AG04450 (cell line): Measurements from ENCODE around the gene PPP1R12C. TPM values are rescaled to one million over a fixed set of nuclear protein-coding genes. Genes with fewer than 3 reads are reported as not detected.

Source experiments
- CTCF ChIA-PET: fragments of 300-600, 350-600 bp; formaldehyde crosslinking; extraction: SDS; loops from one replicate; lab custom pipeline; 2022; ENCODE audit warnings: antibody characterized with exemption, inconsistent platforms; lab: Charles Lee
- POLR2A ChIA-PET: fragments of 350-600 bp; formaldehyde crosslinking; extraction: SDS; loops from one replicate; lab custom pipeline; 2021; ENCODE audit warnings: antibody characterized with exemption, inconsistent platforms; lab: Yijun Ruan, JAX
- DNase-seq: peaks from one replicate; pipeline ENCODE4 v3.0.0-alpha.2; 2011; ENCODE audit warnings: low read depth, low spot score
- H3K27ac ChIP-seq: one replicate; pipeline ENCODE4 v1.5.1; 2012; ENCODE audit warnings: low read depth, low read length, control low read depth
- H3K27me3 ChIP-seq: one replicate; pipeline ENCODE4 v1.6.0; 2012; ENCODE audit warnings: low read length; ENCODE audit not compliant: control insufficient read depth, insufficient read depth
- H3K4me3 ChIP-seq: 2 replicates; pipeline ENCODE4 v1.5.1; 2011; ENCODE audit warnings: mild to moderate bottlenecking, low read depth, low read length, control low read depth
- H3K9me3 ChIP-seq: 2 replicates; pipeline ENCODE4 v1.5.1; 2012; ENCODE audit warnings: low read length; ENCODE audit not compliant: control insufficient read depth, insufficient read depth
- polyA plus RNA-seq: library from polyadenylated mRNA; depleted of rRNA; stranded (reverse); fragments of >200 nt; gene quantifications from 2 replicates; pipeline ENCODE4 v1.2.3, GENCODE V29; 2011
- TF ChIP-seq, protein P1 (sequence below): IDR thresholded peaks from 2 replicates; pipeline ENCODE4 v1.5.1; 2011; ENCODE audit warnings: low read depth, low read length, control low read depth, inconsistent platforms

Gene PPP1R12C
- polyA plus RNA-seq, 1 experiment = 24.2 TPM

DNA sequence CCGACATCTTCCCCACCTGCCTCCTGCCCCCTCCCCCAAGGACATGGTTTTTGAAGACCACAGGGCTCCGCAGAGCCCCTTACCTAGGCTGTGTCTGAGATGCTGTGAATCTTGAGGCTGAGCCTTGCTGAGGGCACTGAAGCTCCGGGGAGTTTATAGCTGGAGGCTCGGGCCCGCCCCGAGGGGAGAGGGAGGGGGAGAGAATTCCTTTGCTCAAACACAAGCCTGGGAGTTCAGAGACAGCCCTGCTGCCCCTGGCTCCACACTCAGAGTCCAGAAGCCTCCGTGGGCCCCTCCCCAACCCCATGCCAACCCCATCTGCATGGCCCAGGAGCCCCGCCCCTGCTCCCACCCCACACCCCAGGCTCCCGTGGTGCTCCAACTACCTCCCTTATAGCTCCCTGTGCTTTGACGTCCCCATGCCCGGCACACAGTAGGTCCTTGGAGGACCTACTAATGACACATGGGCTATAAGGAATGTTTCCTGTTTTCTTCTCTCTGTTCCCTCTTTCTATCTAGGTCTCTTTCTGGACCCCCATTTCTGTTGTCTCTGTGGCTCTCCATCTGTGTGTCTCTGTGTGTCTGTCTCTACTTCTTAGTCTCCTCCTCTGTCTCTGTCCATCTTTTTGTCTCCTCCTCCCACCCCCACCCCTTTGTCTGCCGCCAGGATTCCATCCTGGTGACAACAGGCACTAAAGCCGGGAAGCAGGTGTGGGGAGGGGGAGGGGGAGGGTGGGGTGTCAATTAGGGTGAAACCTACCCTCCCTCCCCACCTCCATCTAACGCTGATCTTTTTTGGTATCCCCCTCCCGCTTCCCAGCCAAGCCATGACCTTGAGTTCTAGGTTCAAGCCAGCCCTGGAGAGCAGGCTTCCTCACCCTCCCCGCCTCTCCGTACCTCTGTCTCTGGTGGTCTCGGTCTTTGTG, 31.9 kb upstream of the PPP1R12C start, which contains the start of gene TNNT1:
TNNT1 (minus strand) TSS at position 129 of the 926 bp plus-strand sequence. CDS start 2,049 bp downstream, outside the sequence.
- Histone ChIP-seq H3K27ac (no peak within 1 kb of the TSS), H3K9me3 (peaks cover 3% of the 10 kb centered on the region; the same call in 1 of the 2 replicates), H3K4me3 (no peak within 1 kb of the TSS), H3K27me3 (peaks cover 36% of the 10 kb centered on the region)
- no peak for DNase-seq
- POLR2A ChIA-PET = interaction anchor here (0.5 to 0.6 kb wide), 2 partner anchors 110 to 532 kb away, joined by 3 read pairs; partner anchors contain the start of gene PPP6R1
- TF ChIP-seq, protein P1, sequence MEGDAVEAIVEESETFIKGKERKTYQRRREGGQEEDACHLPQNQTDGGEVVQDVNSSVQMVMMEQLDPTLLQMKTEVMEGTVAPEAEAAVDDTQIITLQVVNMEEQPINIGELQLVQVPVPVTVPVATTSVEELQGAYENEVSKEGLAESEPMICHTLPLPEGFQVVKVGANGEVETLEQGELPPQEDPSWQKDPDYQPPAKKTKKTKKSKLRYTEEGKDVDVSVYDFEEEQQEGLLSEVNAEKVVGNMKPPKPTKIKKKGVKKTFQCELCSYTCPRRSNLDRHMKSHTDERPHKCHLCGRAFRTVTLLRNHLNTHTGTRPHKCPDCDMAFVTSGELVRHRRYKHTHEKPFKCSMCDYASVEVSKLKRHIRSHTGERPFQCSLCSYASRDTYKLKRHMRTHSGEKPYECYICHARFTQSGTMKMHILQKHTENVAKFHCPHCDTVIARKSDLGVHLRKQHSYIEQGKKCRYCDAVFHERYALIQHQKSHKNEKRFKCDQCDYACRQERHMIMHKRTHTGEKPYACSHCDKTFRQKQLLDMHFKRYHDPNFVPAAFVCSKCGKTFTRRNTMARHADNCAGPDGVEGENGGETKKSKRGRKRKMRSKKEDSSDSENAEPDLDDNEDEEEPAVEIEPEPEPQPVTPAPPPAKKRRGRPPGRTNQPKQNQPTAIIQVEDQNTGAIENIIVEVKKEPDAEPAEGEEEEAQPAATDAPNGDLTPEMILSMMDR = no peak
- CTCF ChIA-PET = interaction anchor here (0.6 kb wide), 2 partner anchors 20 to 96 kb away, joined by 3 to 4 read pairs; no protein-coding TSS in a partner anchor

DNA sequence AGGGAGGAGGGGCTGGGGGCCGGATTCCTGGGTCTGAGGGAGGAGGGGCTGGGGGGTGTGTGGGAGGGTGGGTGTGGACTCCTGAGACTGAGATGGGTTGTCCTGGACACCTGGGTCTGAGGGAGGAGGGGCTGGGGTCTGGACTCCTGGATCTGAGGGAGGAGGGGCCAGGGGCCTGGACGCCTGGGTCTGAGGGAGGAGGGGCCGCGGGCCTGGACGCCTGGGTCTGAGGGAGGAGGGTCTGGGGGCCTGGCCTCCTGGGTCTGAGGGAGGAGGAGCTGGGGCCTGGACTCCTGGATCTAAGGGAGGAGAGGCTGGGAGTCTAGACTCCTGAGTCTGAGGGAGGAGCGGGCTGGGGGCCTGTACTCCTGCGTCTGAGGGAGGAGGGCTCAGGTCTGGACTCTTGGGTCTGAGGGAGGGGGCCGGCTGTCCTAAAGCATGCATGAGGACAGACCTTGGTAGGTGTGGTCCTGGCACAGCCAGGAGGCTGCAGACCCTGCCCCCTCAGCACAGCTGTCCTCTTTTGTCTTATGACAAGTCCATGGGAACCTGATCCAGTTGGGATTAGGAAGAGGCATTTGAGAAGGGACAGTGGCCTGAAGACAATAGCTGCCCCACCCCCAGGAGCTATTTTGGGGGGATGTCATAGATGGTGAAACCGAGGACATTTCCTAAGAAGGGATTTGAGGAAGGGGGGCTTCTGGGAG, 30.3 kb upstream of the PPP1R12C start:
- ChIA-PET POLR2A (interaction anchor here (1.5 kb wide), 1 partner anchor 30 kb away, joined by 4 read pairs; the partner anchor contains the start of gene PPP1R12C), CTCF (interaction anchor here (1.5 kb wide), 1 partner anchor 12 kb away, joined by 6 read pairs; no protein-coding TSS in a partner anchor)
- H3K9me3 ChIP-seq = peaks cover 3% of the 10 kb centered on the region; the same call in 1 of the 2 replicates
- TF ChIP-seq, protein P1 = no peak
- no peak overlapping the region for H3K4me3 ChIP-seq
- DNase-seq = no peak
- no peak overlapping the region for H3K27ac ChIP-seq
- peaks cover 42% of the 10 kb centered on the region for H3K27me3 ChIP-seq

DNA sequence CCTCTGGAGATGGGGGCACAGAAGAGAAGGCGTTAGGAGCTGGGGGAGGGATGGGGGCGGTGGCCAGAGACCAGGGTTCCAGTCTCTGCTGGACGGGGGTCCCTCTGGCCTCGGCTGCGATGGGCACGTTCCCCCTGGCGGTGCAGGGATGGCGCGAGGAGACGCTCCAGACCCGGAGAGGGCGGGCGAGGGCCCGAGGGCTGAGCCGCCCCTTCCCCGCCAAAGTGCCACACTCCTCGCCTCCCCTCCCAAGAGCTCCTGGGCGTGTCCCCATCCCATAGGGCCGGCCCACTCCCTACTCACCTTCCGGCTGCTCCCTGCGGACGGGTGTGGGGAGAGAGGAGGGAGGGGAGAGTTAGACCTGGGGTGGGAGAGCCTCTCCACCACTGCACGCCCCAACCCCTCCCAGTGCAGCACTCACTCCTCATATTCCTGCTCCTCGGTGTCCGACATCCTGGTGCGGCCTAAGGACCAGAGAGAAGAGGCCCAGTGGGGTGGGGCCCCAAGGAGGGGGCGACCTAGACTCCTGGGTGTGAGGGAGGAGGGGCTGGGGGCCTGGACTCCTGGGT, 29.4 kb upstream of the PPP1R12C start:
- Histone ChIP-seq H3K27me3 (peaks cover 42% of the 10 kb centered on the region), H3K9me3 (peaks cover 2% of the 10 kb centered on the region; the same call in 1 of the 2 replicates), H3K4me3 (0 out of 2 replicates have a peak overlapping the region, but pooled peaks have one; percentile 7), H3K27ac (no peak overlapping the region)
- CTCF ChIA-PET = interaction anchor here (0.7 to 1.8 kb wide), 4 partner anchors 13 to 357 kb away, joined by 3 to 6 read pairs (median 4); no protein-coding TSS in a partner anchor
- no peak for DNase-seq
- TF ChIP-seq, protein P1 = no peak
- POLR2A ChIA-PET = interaction anchor here (1.5 kb wide), 1 partner anchor 29 kb away, joined by 4 read pairs; the partner anchor contains the start of gene PPP1R12C

DNA sequence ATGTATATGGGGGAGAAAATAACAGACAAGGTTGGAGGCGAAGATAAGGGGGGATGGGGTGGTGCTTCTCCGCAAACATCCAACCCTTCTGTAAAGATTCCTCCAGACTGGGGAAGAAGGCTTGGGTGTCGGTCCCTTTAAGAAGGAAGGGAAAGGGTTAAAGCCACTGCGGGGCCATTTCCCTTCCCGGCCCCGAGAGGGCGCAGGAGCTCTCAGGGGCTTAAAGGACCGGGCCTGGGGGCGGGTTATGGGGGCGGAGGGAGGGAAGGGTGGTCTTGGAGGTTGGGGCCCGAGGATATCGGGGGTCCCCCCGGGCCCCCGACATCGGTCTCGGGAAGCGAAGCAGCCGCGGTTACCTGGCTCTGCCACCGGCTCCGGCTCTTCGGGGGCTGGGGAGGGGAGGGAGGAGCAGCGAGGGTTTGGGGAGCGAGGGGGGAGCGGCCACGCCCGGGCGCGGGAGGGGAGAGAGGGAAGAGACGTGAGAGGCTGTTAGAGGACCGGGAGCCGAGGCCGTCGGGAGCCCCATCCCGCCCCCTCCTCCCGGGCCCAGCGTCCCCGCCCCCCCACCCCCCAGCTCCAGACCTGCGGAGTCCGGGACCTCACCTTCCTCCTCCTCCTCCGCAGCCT, 28.8 kb upstream of the PPP1R12C start:
- H3K9me3 ChIP-seq = no peaks in the 10 kb centered on the region; the same call in 1 of the 2 replicates
- POLR2A ChIA-PET = interaction anchor here (0.6 to 1.5 kb wide), 3 partner anchors 20 to 261 kb away, joined by 3 to 4 read pairs (median 3); partner anchors contain the start of gene PPP1R12C
- H3K27me3 ChIP-seq = peaks cover 42% of the 10 kb centered on the region
- TF ChIP-seq, protein P1 = peak; percentile 59
- no peak for DNase-seq
- no peak overlapping the region for H3K27ac ChIP-seq
- H3K4me3 ChIP-seq = no peak overlapping the region
- CTCF ChIA-PET = interaction anchor here (0.6 to 1.8 kb wide), 5 partner anchors 10 to 358 kb away, joined by 3 to 6 read pairs (median 3); no protein-coding TSS in a partner anchor
